Measurements from ENCODE around the gene DNAJB14. TPM values are rescaled to one million over a fixed set of nuclear protein-coding genes. Genes with fewer than 3 reads are reported as not detected.

The DNAJB14 gene
- 8.8 and 18.9 TPM in 2 replicates for total RNA-seq (2014; rRNA removed)
- percentile 83 among the genes with signal in this experiment for Bru-seq, nascent RNA
- percentile 81 among the genes with signal in this experiment for BruChase-seq, experiment 1, labeled RNA remaining after a 6-hour chase
- BruChase-seq, experiment 2, labeled RNA remaining after a 2-hour chase = percentile 86 among the genes with signal in this experiment
- long read RNA-seq, full-length matches to known transcripts = 56 of 66 reads
- long read RNA-seq, partial matches to known transcripts = 0 of 66 reads
- long read RNA-seq, other reads (novel, unspliced or antisense) = 10 of 66 reads

DNA sequence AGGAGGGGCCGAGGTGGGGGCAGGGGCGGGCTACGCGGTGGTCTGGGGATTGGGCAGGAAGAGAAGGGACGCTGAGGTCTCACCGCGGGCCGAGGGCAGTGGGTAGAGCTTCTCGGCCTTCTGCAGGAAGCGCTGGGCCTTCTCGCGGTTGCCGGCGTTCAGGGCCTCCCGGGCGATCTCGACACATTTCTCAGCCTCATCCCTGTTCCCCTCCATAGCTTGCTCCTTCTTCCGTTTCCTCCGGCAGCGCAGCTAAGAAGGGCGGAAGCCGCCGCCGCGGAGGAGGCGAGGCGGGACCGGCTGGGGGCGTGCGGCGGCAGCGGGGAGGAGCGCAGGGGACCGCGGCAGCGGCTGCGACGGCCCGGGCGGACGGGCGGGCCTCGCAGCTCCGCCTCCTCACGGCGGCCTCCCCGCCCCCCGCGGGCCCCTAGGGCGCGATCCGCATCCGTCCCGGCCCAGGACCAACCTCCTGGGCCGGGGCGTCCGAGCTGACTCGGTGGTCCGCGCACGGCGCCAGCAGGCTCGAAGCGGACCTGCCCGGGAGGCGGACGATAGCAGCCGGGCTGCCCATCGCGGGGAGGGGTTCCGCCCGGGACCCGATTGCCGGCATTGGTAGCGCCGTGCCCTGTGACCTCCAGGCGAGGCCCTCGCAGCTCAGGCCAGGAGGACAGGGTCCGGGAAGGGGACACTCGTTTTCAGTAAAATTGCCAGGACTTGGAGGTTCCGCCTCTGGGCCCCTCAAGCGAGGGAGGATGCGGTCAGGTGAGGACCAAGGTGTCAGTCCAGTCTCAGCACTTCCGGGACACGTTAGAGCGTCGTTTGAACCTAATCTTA, at the start of gene DNAJB14:
TSS of gene DNAJB14 (minus strand) at position 263 of the 834 bp plus-strand sequence. CDS start at position 216, 47 bp downstream.
- Histone ChIP-seq H3K9me2 (replicated peaks; ENCODE audit: low read length) (no peaks in the 10 kb centered on the region), H3K4me2 (ENCODE audit: low read length) (peak within 1 kb of the TSS; percentile 100), H3K79me2 (ENCODE audit: low read length) (peaks cover 73% of the 10 kb centered on the region), H3K27ac (ENCODE audit: low read length) (peak within 1 kb of the TSS; percentile 50), H3F3A (ENCODE audit: low read length, unreplicated experiment) (no peaks in the 10 kb centered on the region), H3K4me1 (ENCODE audit: insufficient read depth, low read length) (peaks cover 37% of the 10 kb centered on the region), H3K4me3 (ENCODE audit: low read length) (peak within 1 kb of the TSS; percentile 96), H3K27me3 (ENCODE audit: low read length) (no peaks in the 10 kb centered on the region), H3K9ac (ENCODE audit: low read length) (peak within 1 kb of the TSS; percentile 81), H4K20me1 (ENCODE audit: low read length) (peaks cover 20% of the 10 kb centered on the region), H3K9me3 (ENCODE audit: low read length) (no peaks in the 10 kb centered on the region), H2AFZ (ENCODE audit: low read length) (peak within 1 kb of the TSS; percentile 77), H3K36me3 (ENCODE audit: low read depth, low read length) (peaks cover 12% of the 10 kb centered on the region)
- ChIA-PET POLR2A (ENCODE audit: unreplicated experiment) (interaction anchor here (0.7 kb wide), 2 partner anchors 20 to 536 kb away, joined by 3 to 5 read pairs; no protein-coding TSS in a partner anchor), CTCF (no interaction called here)
- ATAC-seq = peak; percentile 59
- intact Hi-C loops (cut with micrococcal nuclease) = loop anchor here (5.0 kb wide), 2 partner anchors 49 to 129 kb away; partner anchors contain the start of gene DAPP1
- BruUV-seq (replicated peaks) = no TSS peak
- TF ChIP-seq, protein P1, sequence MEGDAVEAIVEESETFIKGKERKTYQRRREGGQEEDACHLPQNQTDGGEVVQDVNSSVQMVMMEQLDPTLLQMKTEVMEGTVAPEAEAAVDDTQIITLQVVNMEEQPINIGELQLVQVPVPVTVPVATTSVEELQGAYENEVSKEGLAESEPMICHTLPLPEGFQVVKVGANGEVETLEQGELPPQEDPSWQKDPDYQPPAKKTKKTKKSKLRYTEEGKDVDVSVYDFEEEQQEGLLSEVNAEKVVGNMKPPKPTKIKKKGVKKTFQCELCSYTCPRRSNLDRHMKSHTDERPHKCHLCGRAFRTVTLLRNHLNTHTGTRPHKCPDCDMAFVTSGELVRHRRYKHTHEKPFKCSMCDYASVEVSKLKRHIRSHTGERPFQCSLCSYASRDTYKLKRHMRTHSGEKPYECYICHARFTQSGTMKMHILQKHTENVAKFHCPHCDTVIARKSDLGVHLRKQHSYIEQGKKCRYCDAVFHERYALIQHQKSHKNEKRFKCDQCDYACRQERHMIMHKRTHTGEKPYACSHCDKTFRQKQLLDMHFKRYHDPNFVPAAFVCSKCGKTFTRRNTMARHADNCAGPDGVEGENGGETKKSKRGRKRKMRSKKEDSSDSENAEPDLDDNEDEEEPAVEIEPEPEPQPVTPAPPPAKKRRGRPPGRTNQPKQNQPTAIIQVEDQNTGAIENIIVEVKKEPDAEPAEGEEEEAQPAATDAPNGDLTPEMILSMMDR (conservative IDR thresholded peaks at IDR 0.05; ENCODE audit: low read depth, low read length) = no peak
- TF ChIP-seq EZH2phosphoT487 (IDR thresholded peaks at IDR 0.05; ENCODE audit: borderline replicate concordance, low read length) = no peak
- TF ChIP-seq EZH2 (IDR thresholded peaks at IDR 0.05; ENCODE audit: low read length, unreplicated experiment) = no peak
- peak; percentile 77 for DNase-seq

DNA sequence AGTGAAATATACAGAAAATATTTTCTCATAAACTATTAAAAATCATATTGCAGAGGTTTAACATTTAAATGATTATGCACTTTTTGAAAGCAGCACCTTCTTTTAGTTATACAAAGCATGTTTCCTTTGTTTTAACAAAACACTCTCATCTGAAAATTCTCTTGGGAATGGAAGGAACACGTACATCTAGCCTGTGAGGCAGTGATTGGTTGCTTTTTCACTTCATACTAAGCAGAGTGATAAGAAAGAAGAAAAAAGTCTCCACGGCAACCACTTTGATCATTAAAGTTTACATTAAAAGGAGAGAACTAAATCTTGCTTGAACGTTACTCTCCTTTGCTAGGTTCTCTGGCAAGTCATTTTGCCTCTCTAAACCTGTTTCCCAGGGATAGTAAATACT, 45.3 kb upstream of the DNAJB14 start:
- CTCF ChIA-PET = no interaction called here
- no peaks in the 10 kb centered on the region for H3K79me2 ChIP-seq (ENCODE audit: low read length)
- H3K4me2 ChIP-seq (ENCODE audit: low read length) = no peak overlapping the region
- intact Hi-C loops (cut with micrococcal nuclease) = no loop called here
- H3K9me3 ChIP-seq (ENCODE audit: low read length) = no peaks in the 10 kb centered on the region
- no TSS peak for BruUV-seq (replicated peaks)
- H3K9me2 ChIP-seq (replicated peaks; ENCODE audit: low read length) = no peaks in the 10 kb centered on the region
- H3K9ac ChIP-seq (ENCODE audit: low read length) = no peak overlapping the region
- H3K4me3 ChIP-seq (ENCODE audit: low read length) = no peak overlapping the region
- ATAC-seq = no peak
- DNase-seq = no peak
- H4K20me1 ChIP-seq (ENCODE audit: low read length) = no peaks in the 10 kb centered on the region
- H3K4me1 ChIP-seq (ENCODE audit: insufficient read depth, low read length) = 0 out of 2 replicates have a peak, but pooled peaks cover 3% of the 10 kb centered on the region
- H3F3A ChIP-seq (ENCODE audit: low read length, unreplicated experiment) = no peaks in the 10 kb centered on the region
- POLR2A ChIA-PET (ENCODE audit: unreplicated experiment) = no interaction called here
- H3K36me3 ChIP-seq (ENCODE audit: low read depth, low read length) = no peaks in the 10 kb centered on the region
- no peak overlapping the region for H2AFZ ChIP-seq (ENCODE audit: low read length)
- H3K27ac ChIP-seq (ENCODE audit: low read length) = no peak overlapping the region
- TF ChIP-seq EZH2phosphoT487 (IDR thresholded peaks at IDR 0.05; ENCODE audit: borderline replicate concordance, low read length) = no peak
- TF ChIP-seq, protein P1 (conservative IDR thresholded peaks at IDR 0.05; ENCODE audit: low read depth, low read length) = no peak
- no peak for TF ChIP-seq EZH2 (IDR thresholded peaks at IDR 0.05; ENCODE audit: low read length, unreplicated experiment)
- no peaks in the 10 kb centered on the region for H3K27me3 ChIP-seq (ENCODE audit: low read length)
